K562 (cell line): ENCODE measurements around the gene PLCL1. TPM values are rescaled to one million over a fixed set of nuclear protein-coding genes. Genes with fewer than 3 reads are reported as not detected.

Source experiments
- ATAC-seq: fragments of 200-7000 bp; cut with Tn5 transposase; 3 replicates; pipeline ENCODE4 v1.9.1; 2020; ENCODE audit warnings: moderate library complexity
- BruUV-seq: library from RNA; stranded (reverse); fragments of 400-500 nt; replicated peaks from 2 replicates; lab custom pipeline; 2021; lab: Mats Ljungman, UMichigan
- CTCF ChIA-PET: fragments of 300-600 bp; formaldehyde crosslinking; extraction: SDS; loops from one replicate; lab custom pipeline; 2021; ENCODE audit warnings: low intra/inter-chr PET ratio; lab: Yijun Ruan, JAX
- POLR2A ChIA-PET: fragments of 300-600, 350-650 bp; sonication (Branson Sonifier 250); formaldehyde crosslinking; extraction: SDS; loops from one replicate; lab custom pipeline; 2021; ENCODE audit warnings: antibody characterized with exemption, inconsistent platforms; lab: Yijun Ruan, JAX
- DNase-seq, 4 experiments: peaks; one replicate each; pipeline versions ENCODE4 v3.0.0 to v3.0.0-alpha.2; 2011 to 2018; ENCODE audit warnings: low spot score in 3 of 4, mixed read lengths in 3 of 4; ENCODE audit errors: extremely low read depth in 1 of 4
- FAIRE-seq: peaks from 2 replicates; lab custom pipeline; 2011; peaks lifted over from hg19 to GRCh38; lab: Jason Lieb, UNC
- H2AFZ ChIP-seq: 2 replicates; pipeline ENCODE4 v1.6.0; 2011; ENCODE audit warnings: low read depth, low read length, control low read depth, inconsistent platforms
- H3K27ac ChIP-seq: fragments of 200-600 bp; 3 replicates; pipeline ENCODE4 v1.8.0; 2011; ENCODE audit warnings: low read depth, mild to moderate bottlenecking, control low read depth, inconsistent platforms, low read length, moderate library complexity, mixed read lengths; ENCODE audit errors: extremely low read depth
- H3K27me3 ChIP-seq, 2 experiments: fragments of 300-600 bp in 1 of 2; 2 replicates in 1 of 2; 3 replicates in 1 of 2; pipeline versions ENCODE4 v1.6.0 to v1.8.0; 2011; ENCODE audit warnings: inconsistent platforms in 2 of 2, low read length in 2 of 2, mild to moderate bottlenecking in 1 of 2, mixed read lengths in 1 of 2, moderate library complexity in 1 of 2; ENCODE audit not compliant: control insufficient read depth in 2 of 2, insufficient read depth in 2 of 2
- H3K36me3 ChIP-seq: fragments of 300-600 bp; 3 replicates; pipeline ENCODE4 v1.8.0; 2011; ENCODE audit warnings: mild to moderate bottlenecking, low read length, inconsistent platforms; ENCODE audit not compliant: control insufficient read depth, insufficient read depth
- H3K4me1 ChIP-seq, 2 experiments: fragments of 200-600 bp in 1 of 2; replicated peaks in 1 of 2; 2 replicates in 1 of 2; 3 replicates in 1 of 2; pipeline versions ENCODE4 v1.5.1 to v1.8.0; 2011; ENCODE audit warnings: inconsistent platforms in 2 of 2, low read length in 2 of 2, mild to moderate bottlenecking in 1 of 2, mixed read lengths in 1 of 2, moderate library complexity in 1 of 2; ENCODE audit not compliant: control insufficient read depth in 2 of 2, insufficient read depth in 2 of 2
- H3K4me2 ChIP-seq: 2 replicates; pipeline ENCODE4 v1.6.1; 2011; ENCODE audit warnings: low read length, control low read depth, inconsistent platforms, mixed read lengths; ENCODE audit not compliant: insufficient read depth
- H3K4me3 ChIP-seq: fragments of 200-600 bp; sonication (generic), shearing (Covaris generic); 2 replicates; pipeline ENCODE4 v1.5.1; 2016; ENCODE audit warnings: control low read depth, inconsistent platforms
- H3K79me2 ChIP-seq: fragments of 200-600 bp; 3 replicates; pipeline ENCODE4 v1.8.0; 2011; ENCODE audit warnings: low read length, inconsistent platforms; ENCODE audit not compliant: control insufficient read depth, insufficient read depth
- H3K9ac ChIP-seq, 2 experiments: 2 replicates each; pipeline versions ENCODE4 v1.6.0 to v1.6.1; 2011; ENCODE audit warnings: low read depth in 2 of 2, low read length in 2 of 2, control low read depth in 1 of 2, inconsistent platforms in 1 of 2, mild to moderate bottlenecking in 1 of 2, mixed read lengths in 1 of 2; ENCODE audit not compliant: insufficient read depth in 1 of 2
- H3K9me1 ChIP-seq: one replicate; pipeline ENCODE4 v1.6.0; 2011; ENCODE audit warnings: inconsistent platforms, mild to moderate bottlenecking, low read length, moderate library complexity; ENCODE audit not compliant: control insufficient read depth, insufficient read depth
- H3K9me3 ChIP-seq: replicated peaks from 2 replicates; pipeline ENCODE4 v1.5.1; 2011; ENCODE audit warnings: low read depth, low read length, inconsistent platforms; ENCODE audit not compliant: control insufficient read depth, insufficient read depth
- H4K20me1 ChIP-seq: replicated peaks from 2 replicates; pipeline ENCODE4 v1.6.1; 2011; ENCODE audit warnings: low read length, inconsistent platforms, mixed read lengths; ENCODE audit not compliant: control insufficient read depth, insufficient read depth
- GTF2A2 ChIP-seq: IDR thresholded peaks from 2 replicates; pipeline ENCODE4 v1.6.1; 2016; ENCODE audit warnings: mild to moderate bottlenecking, missing genetic modification characterization, missing compliant biosample characterization
- MECOM ChIP-seq: fragments of 250-450 bp; sonication (Bioruptor Pico); IDR thresholded peaks from 2 replicates; pipeline ENCODE4 v1.8.0; 2022; ENCODE audit warnings: inconsistent platforms
- PCBP2 ChIP-seq: fragments of 200-400 bp; formaldehyde crosslinking; IDR thresholded peaks from 2 replicates; pipeline ENCODE4 v1.6.1; 2018; ENCODE audit warnings: low read length, low read depth, mild to moderate bottlenecking, moderate library complexity; ENCODE audit not compliant: poor library complexity, severe bottlenecking
- SMARCA4 ChIP-seq: fragments of 450-650 bp; IDR thresholded peaks from 2 replicates; pipeline ENCODE4 v1.6.1; 2016
- TAL1 ChIP-seq: fragments of 450-650 bp; IDR thresholded peaks from 2 replicates; pipeline ENCODE4 v1.6.1; 2016; ENCODE audit warnings: mild to moderate bottlenecking
- ZC3H8 ChIP-seq: fragments of 450-650 bp; IDR thresholded peaks from 2 replicates; pipeline ENCODE4 v1.6.1; 2017
- WGBS: fragments of 100-300 bp; shearing (Covaris generic); methylation state at CpG from one replicate; pipeline ENCODE4 v1.1.6; 2016; ENCODE audit warnings: low coverage, mixed read lengths; ENCODE audit not compliant: insufficient coverage; ENCODE audit errors: missing lambda C conversion rate; 5-methylcytosine and 5-hydroxymethylcytosine counted together
- in situ Hi-C: fragments of 300-500 bp; cut with MboI; formaldehyde crosslinking; loops from 4 replicates; pipeline ENCODE4 v1.15.0; 2018; ENCODE audit warnings: inconsistent platforms, mixed read lengths
- intact Hi-C: fragments of 100-400 bp; cut with micrococcal nuclease; formaldehyde crosslinking; loops from 2 replicates; pipeline ENCODE4 v1.14.2; 2022
- polyA plus RNA-seq, 8 experiments: library from polyadenylated mRNA; depleted of rRNA in 4 of 8; stranded (reverse) in 5 of 8; unstranded in 3 of 8; fragments of >200 nt; fragmentation: Nextera tagmentation in 2 of 8; fragmentation: Illumina TruSeq in 1 of 8; extraction: Ambion mirVana in 2 of 8; extraction: Trizol in 1 of 8; gene quantifications; 2 replicates each; pipeline versions ENCODE4 v1.2.1 to v1.2.3, GENCODE V29; 2011 to 2014; ENCODE audit warnings: inconsistent platforms in 1 of 8, missing spikeins in 1 of 8
- total RNA-seq, 7 experiments: library from RNA; depleted of rRNA in 6 of 7; stranded (reverse); fragments of >200 nt in 6 of 7; fragmentation: Illumina TruSeq in 2 of 7; extraction: Trizol in 2 of 7; gene quantifications; 2 replicates each; pipeline versions ENCODE4 v1.2.1 to v1.2.3, GENCODE V29; 2011 to 2021; ENCODE audit warnings: low replicate concordance in 1 of 7
- TF ChIP-seq, protein P1 (sequence below): sonication (generic); formaldehyde crosslinking; IDR thresholded peaks from 2 replicates; pipeline ENCODE4 v1.9.0; 2022; ENCODE audit warnings: mild to moderate bottlenecking, missing genetic modification reagents

Gene PLCL1
- total and polyA plus RNA-seq, 9 of the 15 experiments (the other 6 are each of a cell fraction or from before 2014, with no cell fraction given): 2.0 to 17.7 (median 8.6) TPM

DNA sequence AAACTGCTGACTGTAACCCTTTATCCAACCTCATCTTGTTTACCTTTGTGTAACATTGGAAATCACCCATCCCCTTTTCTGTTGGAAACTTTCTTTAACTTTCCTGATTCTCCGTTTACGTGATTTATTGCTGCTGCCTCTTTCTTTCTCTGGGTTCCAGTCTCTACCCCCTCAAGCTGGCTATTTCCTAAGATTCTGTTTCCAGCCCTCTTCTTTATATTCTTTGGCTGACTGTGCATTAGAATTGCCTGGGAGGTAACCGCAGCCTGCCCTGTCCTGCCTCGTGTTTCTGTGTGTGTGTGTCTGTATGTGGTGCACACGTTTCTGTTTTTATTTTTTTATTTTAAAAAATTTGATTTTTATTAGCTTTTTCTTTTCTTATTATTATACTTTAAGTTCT lies 229.2 kb downstream of the PLCL1 start:
- peaks cover 15% of the 10 kb centered on the region; the same call in 2 of the 3 replicates for H3K79me2 ChIP-seq
- DNase-seq (no peak), ATAC-seq (no peak), FAIRE-seq (no peak)
- WGBS: 78% methylated on average over 5 of the region's 5 CpGs
- intact Hi-C loops: no loop called here
- no peaks in the 10 kb centered on the region for H3K9me3 ChIP-seq
- no peak overlapping the region for H3K4me2 ChIP-seq
- H3K27ac ChIP-seq: no peak overlapping the region
- TF ChIP-seq, protein P1, sequence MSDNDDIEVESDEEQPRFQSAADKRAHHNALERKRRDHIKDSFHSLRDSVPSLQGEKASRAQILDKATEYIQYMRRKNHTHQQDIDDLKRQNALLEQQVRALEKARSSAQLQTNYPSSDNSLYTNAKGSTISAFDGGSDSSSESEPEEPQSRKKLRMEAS (CRISPR knock-in tag): no peak
- TF ChIP-seq GTF2A2: no peak
- TF ChIP-seq PCBP2: no peak
- TF ChIP-seq SMARCA4: no peak
- TF ChIP-seq ZC3H8: no peak
- no peak for TF ChIP-seq TAL1
- no peak for TF ChIP-seq MECOM
- no peaks in the 10 kb centered on the region for H3K9me1 ChIP-seq
- no peak overlapping the region for H2AFZ ChIP-seq
- in situ Hi-C loops: no loop called here
- ChIA-PET CTCF (no interaction called here), POLR2A (no interaction called here)
- H3K4me1 ChIP-seq: 0 out of 5 replicates have a peak, but pooled peaks cover 0 to 12% of the 10 kb centered on the region in 2 experiments
- H4K20me1 ChIP-seq: no peaks in the 10 kb centered on the region
- H3K4me3 ChIP-seq: no peak overlapping the region
- no peaks in the 10 kb centered on the region for H3K27me3 ChIP-seq
- H3K9ac ChIP-seq: no peak overlapping the region
- no peaks in the 10 kb centered on the region for H3K36me3 ChIP-seq
- no TSS peak for BruUV-seq
